Activated CD4-positive, alpha-beta T cell treated with anti-CD3 and anti-CD28 coated beads, Interleukin-2, amount 10 ng/mL, durations not matched to agents 24 days and 14 days (primary cell): Measurements from ENCODE around the gene ZP3. TPM values are rescaled to one million over a fixed set of nuclear protein-coding genes. Genes with fewer than 3 reads are reported as not detected.
"Not testable (repeated sequence)": the region's sequence is repeated elsewhere in the genome, so short reads cannot be mapped to it uniquely, and the experiment has no call there.

Experiments used
- DNase-seq: peaks from one replicate; pipeline ENCODE4 v3.0.0; 2022
- H3K27ac Mint-ChIP-seq: one replicate; pipeline ENCODE4 v1.8.0; 2022; ENCODE audit warnings: mild to moderate bottlenecking, mixed read lengths
- H3K27me3 Mint-ChIP-seq: one replicate; pipeline ENCODE4 v1.8.0; 2022; ENCODE audit warnings: mixed read lengths
- H3K36me3 Mint-ChIP-seq: one replicate; pipeline ENCODE4 v1.8.0; 2022; ENCODE audit warnings: low read depth, mild to moderate bottlenecking, mixed read lengths
- H3K4me1 Mint-ChIP-seq: one replicate; pipeline ENCODE4 v1.8.0; 2021; ENCODE audit warnings: mixed read lengths
- H3K4me3 Mint-ChIP-seq: one replicate; pipeline ENCODE4 v1.8.0; 2022; ENCODE audit warnings: mild to moderate bottlenecking, moderate library complexity, mixed read lengths
- H3K9me3 Mint-ChIP-seq: one replicate; pipeline ENCODE4 v1.8.0; 2021; ENCODE audit warnings: mixed read lengths
- intact Hi-C: fragments of 100-400 bp; cut with micrococcal nuclease; formaldehyde crosslinking; loops from one replicate; pipeline ENCODE4 v1.15.1; 2023
- total RNA-seq: library from RNA; stranded (reverse); gene quantifications from 2 replicates; pipeline ENCODE4 v1.2.3, GENCODE V29; 2022

The ZP3 gene
- total RNA-seq, 1 donor from 2014 or later, result 7.5 TPM

GRCh38 chr7:76442664-76443446, 18.1 kb downstream of the ZP3 start:
- H3K27ac Mint-ChIP-seq, H3K4me3 Mint-ChIP-seq, H3K4me1 Mint-ChIP-seq, intact Hi-C loops, H3K9me3 Mint-ChIP-seq, H3K27me3 Mint-ChIP-seq, H3K36me3 Mint-ChIP-seq: not testable (repeated sequence)
- DNase-seq, result peak; percentile 51

- H3K4me3 Mint-ChIP-seq, result not testable (repeated sequence)
- peak; percentile 59 for DNase-seq
- H3K27ac Mint-ChIP-seq, result peak overlapping the region; percentile 22
These were observed 19.1 kb downstream of the ZP3 start for GRCh38 chr7:76443846-76444245.

GRCh38 chr7:76445577-76446008, 20.8 kb downstream of the ZP3 start:
- intact Hi-C loops, H3K36me3 Mint-ChIP-seq, H3K27me3 Mint-ChIP-seq, H3K9me3 Mint-ChIP-seq, H3K4me1 Mint-ChIP-seq: not testable (repeated sequence)
- DNase-seq, result peak; percentile 77
- peak overlapping the region; percentile 49 for H3K4me3 Mint-ChIP-seq
- peak overlapping the region; percentile 86 for H3K27ac Mint-ChIP-seq

More at GRCh38 chr7:76443846-76444245, 19.1 kb downstream of the ZP3 start:
- H3K9me3 Mint-ChIP-seq, intact Hi-C loops, H3K27me3 Mint-ChIP-seq, H3K4me1 Mint-ChIP-seq, H3K36me3 Mint-ChIP-seq: not testable (repeated sequence)

GRCh38 chr7:76457017-76457416, 32.3 kb downstream of the ZP3 start:
- H3K4me1 Mint-ChIP-seq, intact Hi-C loops, H3K36me3 Mint-ChIP-seq, H3K4me3 Mint-ChIP-seq, DNase-seq, H3K27ac Mint-ChIP-seq, H3K9me3 Mint-ChIP-seq, H3K27me3 Mint-ChIP-seq: not testable (repeated sequence)

GRCh38 chr7:76458504-76458903, 33.8 kb downstream of the ZP3 start:
- H3K36me3 Mint-ChIP-seq, H3K4me1 Mint-ChIP-seq, intact Hi-C loops, DNase-seq, H3K27ac Mint-ChIP-seq, H3K4me3 Mint-ChIP-seq, H3K9me3 Mint-ChIP-seq, H3K27me3 Mint-ChIP-seq: not testable (repeated sequence)

GRCh38 chr7:76460767-76461166, 36.0 kb downstream of the ZP3 start:
- H3K36me3 Mint-ChIP-seq, H3K27ac Mint-ChIP-seq, H3K4me3 Mint-ChIP-seq, H3K9me3 Mint-ChIP-seq, H3K27me3 Mint-ChIP-seq, H3K4me1 Mint-ChIP-seq, intact Hi-C loops, DNase-seq: not testable (repeated sequence)

GRCh38 chr7:76461464-76462101, 36.8 kb downstream of the ZP3 start, which contains the start of gene DTX2:
Gene DTX2, plus strand, starts transcription at chr7:76461709. Its CDS starts 18,801 bp downstream, at chr7:76480510.
- DNase-seq, result peak; percentile 89
- H3K36me3 Mint-ChIP-seq, H3K27me3 Mint-ChIP-seq, H3K9me3 Mint-ChIP-seq, H3K27ac Mint-ChIP-seq, H3K4me1 Mint-ChIP-seq, intact Hi-C loops: not testable (repeated sequence)
- peak within 1 kb of the TSS; percentile 67 for H3K4me3 Mint-ChIP-seq

- intact Hi-C loops, H3K9me3 Mint-ChIP-seq, DNase-seq: not testable (repeated sequence)
These were observed 37.6 kb downstream of the ZP3 start for GRCh38 chr7:76462271-76462882.

GRCh38 chr7:76464959-76465358, 40.2 kb downstream of the ZP3 start:
- H3K27me3 Mint-ChIP-seq, H3K9me3 Mint-ChIP-seq, DNase-seq, H3K27ac Mint-ChIP-seq, intact Hi-C loops, H3K4me3 Mint-ChIP-seq, H3K36me3 Mint-ChIP-seq, H3K4me1 Mint-ChIP-seq: not testable (repeated sequence)

More at GRCh38 chr7:76462271-76462882, 37.6 kb downstream of the ZP3 start:
- H3K27ac Mint-ChIP-seq, H3K4me3 Mint-ChIP-seq, H3K36me3 Mint-ChIP-seq, H3K27me3 Mint-ChIP-seq, H3K4me1 Mint-ChIP-seq: not testable (repeated sequence)

- H3K27ac Mint-ChIP-seq, H3K4me3 Mint-ChIP-seq, H3K36me3 Mint-ChIP-seq, H3K4me1 Mint-ChIP-seq, H3K9me3 Mint-ChIP-seq, intact Hi-C loops, H3K27me3 Mint-ChIP-seq, DNase-seq: not testable (repeated sequence)
These were observed 41.2 kb downstream of the ZP3 start for GRCh38 chr7:76465950-76466349.

GRCh38 chr7:76467743-76468404, 43.1 kb downstream of the ZP3 start:
- H3K4me3 Mint-ChIP-seq, H3K9me3 Mint-ChIP-seq, H3K36me3 Mint-ChIP-seq, DNase-seq, intact Hi-C loops, H3K27ac Mint-ChIP-seq, H3K4me1 Mint-ChIP-seq, H3K27me3 Mint-ChIP-seq: not testable (repeated sequence)

- H3K4me3 Mint-ChIP-seq, DNase-seq, H3K9me3 Mint-ChIP-seq, H3K4me1 Mint-ChIP-seq, H3K27ac Mint-ChIP-seq, H3K36me3 Mint-ChIP-seq, H3K27me3 Mint-ChIP-seq, intact Hi-C loops: not testable (repeated sequence)
These were observed 46.9 kb downstream of the ZP3 start for GRCh38 chr7:76471556-76472221.

- H3K4me1 Mint-ChIP-seq, H3K4me3 Mint-ChIP-seq, H3K36me3 Mint-ChIP-seq, H3K27me3 Mint-ChIP-seq, DNase-seq, H3K27ac Mint-ChIP-seq, H3K9me3 Mint-ChIP-seq, intact Hi-C loops: not testable (repeated sequence)
These were observed 48.3 kb downstream of the ZP3 start for GRCh38 chr7:76473097-76473496.
